SJCRH30 (cell line): Measurements from ENCODE around the gene SLK. TPM values are rescaled to one million over a fixed set of nuclear protein-coding genes. Genes with fewer than 3 reads are reported as not detected.

Experiments used
- DNase-seq, 2 experiments: peaks; one replicate each; pipeline ENCODE4 v3.0.0-alpha.2; 2015 to 2020
- H3K27ac ChIP-seq: fragments of 250-450 bp; sonication (Bioruptor Pico); 2 replicates; pipeline ENCODE4 v1.5.1; 2020; ENCODE audit warnings: mild to moderate bottlenecking, moderate library complexity
- H3K27me3 ChIP-seq: fragments of 250-450 bp; sonication (Bioruptor Pico); 2 replicates; pipeline ENCODE4 v1.5.1; 2020; ENCODE audit warnings: mild to moderate bottlenecking, moderate library complexity
- H3K36me3 ChIP-seq: fragments of 250-450 bp; sonication (Bioruptor Pico); 2 replicates; pipeline ENCODE4 v1.5.1; 2020; ENCODE audit warnings: mild to moderate bottlenecking, moderate library complexity
- H3K4me1 ChIP-seq: fragments of 250-450 bp; sonication (Bioruptor Pico); 2 replicates; pipeline ENCODE4 v1.5.1; 2020; ENCODE audit warnings: mild to moderate bottlenecking, moderate library complexity
- H3K4me3 ChIP-seq: fragments of 250-450 bp; sonication (Bioruptor Pico); 2 replicates; pipeline ENCODE4 v1.5.1; 2020; ENCODE audit warnings: mild to moderate bottlenecking, moderate library complexity
- H3K9me3 ChIP-seq: fragments of 250-450 bp; sonication (Bioruptor Pico); replicated peaks from 2 replicates; pipeline ENCODE4 v1.5.1; 2020; ENCODE audit warnings: mild to moderate bottlenecking, moderate library complexity
- total RNA-seq: library from RNA; depleted of rRNA; stranded (reverse); fragments of >200 nt; shearing (Covaris generic); gene quantifications from 2 replicates; pipeline ENCODE4 v1.2.3, GENCODE V29; 2014; rRNA removed

Gene SLK
- 32.2 and 37.3 TPM in 2 replicates for total RNA-seq

DNA sequence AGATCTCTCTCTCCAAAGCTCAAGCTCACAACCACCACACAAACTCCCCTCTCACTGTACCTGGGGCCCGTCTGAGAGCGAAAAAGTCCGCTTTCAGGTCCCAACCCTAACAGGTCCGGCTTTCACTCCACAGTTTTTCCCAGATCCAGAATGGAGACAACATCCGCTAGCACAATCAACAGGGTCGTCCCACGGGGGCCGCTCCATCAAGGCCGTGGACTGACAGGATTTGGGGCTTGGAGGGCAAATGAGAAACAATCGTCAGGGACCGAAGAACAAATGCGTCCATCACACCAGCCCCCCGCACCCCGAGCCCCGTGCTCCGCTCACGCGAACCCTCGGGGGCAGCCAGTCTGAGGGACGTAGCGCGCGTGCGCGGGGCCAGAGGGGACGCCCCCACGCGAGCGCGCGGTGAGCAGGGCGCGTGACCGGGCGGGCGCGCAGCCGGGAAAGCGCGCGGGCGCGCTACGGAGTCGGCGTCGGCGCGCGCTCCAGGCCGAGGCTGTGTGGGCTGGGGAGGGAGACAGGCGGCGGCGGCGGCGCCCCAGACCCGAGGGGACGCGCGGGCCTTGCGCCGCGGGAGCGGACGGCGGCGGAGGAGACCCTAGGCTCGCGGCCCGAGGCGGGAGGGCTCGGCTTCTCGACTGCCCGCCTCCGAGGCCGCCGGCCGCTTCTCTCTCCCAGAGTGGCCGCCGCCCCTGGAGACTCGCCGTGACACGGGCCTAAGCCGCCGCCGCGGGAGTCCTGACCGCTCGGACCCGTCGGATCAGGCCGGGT, at the start of gene SLK:
Gene SLK, plus strand, starts transcription at position 470 of the 777 bp plus-strand sequence. CDS start 606 bp downstream, outside the sequence.
- Histone ChIP-seq H3K27ac (peak within 1 kb of the TSS; percentile 32; the same call in 1 of the 2 replicates), H3K27me3 (no peaks in the 10 kb centered on the region), H3K36me3 (no peaks in the 10 kb centered on the region), H3K4me1 (no peaks in the 10 kb centered on the region; the same call in 1 of the 2 replicates), H3K4me3 (peak within 1 kb of the TSS; percentile 95), H3K9me3 (no peaks in the 10 kb centered on the region)
- DNase-seq: peak; percentile 80 to 86

DNA sequence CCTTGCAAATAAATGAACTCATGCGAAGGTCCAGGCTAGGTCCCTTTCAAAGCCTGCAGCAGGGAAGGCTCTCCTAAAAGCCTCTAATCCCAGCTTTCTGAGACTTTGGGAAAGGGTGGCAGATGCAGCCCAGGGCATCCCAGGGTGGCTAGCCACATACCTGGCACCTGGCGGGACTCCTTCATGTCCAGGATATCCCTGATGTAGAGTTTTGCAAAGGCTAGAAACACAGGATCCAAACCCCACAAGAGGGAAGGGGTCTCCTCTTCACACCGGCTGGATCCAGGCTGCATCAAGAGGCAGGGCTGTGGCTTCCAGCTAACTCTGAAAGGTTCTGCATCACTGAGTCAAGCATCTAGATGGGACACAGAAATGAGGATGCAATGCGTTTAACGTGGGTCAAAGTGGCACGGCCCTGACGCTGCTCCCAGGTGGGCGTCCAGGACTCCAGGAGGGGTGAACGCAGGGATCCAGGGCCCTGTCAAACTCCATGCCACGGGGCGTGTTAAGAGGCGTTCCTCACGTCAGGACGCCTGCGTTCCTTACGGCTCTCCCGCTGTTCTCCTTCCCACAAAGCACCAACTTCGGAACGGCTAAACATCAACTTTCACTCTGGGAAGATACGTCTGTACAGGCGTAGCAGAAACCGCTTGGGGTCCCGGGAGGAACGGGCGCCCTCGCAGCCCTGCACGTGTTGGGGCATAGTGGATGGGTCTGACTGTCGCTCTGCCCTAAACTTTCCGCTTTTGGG, 49.5 kb upstream of the SLK start:
- peak; percentile 64 to 73 for DNase-seq
- Histone ChIP-seq H3K4me3 (peak overlapping the region; percentile 74), H3K27ac (peak overlapping the region; percentile 75), H3K9me3 (0 out of 2 replicates have a peak, but pooled peaks cover 6% of the 10 kb centered on the region), H3K36me3 (no peaks in the 10 kb centered on the region), H3K27me3 (no peaks in the 10 kb centered on the region), H3K4me1 (peaks cover 7% of the 10 kb centered on the region)

DNA sequence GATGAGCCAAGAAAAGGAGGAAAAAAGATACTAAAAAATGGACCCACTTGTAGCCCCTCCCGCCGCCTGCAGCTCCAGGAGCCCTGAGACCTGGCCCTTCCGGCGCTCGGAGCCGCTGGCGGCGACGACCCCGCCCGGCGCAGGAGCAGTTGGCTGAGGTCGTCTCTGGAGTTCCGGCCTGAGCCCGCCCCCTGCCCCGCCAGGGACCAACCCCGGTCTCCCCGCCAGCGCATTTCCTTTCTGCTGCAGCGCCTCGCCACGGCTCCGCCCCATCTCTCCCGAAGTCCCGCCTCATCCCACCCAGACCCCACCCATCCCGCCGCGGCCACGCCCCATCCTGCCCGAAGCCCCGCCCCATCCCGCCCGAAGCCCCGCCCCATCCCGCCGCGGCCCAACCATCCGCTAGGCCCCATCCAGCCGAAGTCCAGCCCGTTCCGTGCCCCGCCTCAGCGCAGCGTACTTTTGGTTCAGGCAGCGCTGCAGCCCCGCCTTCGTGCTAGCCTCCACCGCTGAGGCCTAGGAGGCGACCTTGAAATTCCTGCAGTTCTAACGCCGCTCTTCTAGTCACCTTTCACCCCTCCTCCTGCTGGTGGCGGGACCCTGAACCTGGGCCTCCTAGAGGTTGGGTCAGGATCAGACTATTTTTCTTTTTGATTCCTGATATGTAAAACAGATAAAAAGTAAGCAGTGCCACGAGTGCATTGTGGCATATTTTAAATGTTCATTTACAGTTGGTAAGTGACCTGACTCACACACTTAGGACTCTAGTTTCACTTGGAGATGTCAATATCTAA, 48.7 kb upstream of the SLK start, which contains the start of gene STN1:
Gene STN1, minus strand, starts transcription at position 132 of the 794 bp plus-strand sequence. CDS start 590 bp downstream, outside the sequence.
- Histone ChIP-seq H3K4me3 (peak within 1 kb of the TSS; percentile 74), H3K4me1 (peaks cover 7% of the 10 kb centered on the region), H3K9me3 (0 out of 2 replicates have a peak, but pooled peaks cover 6% of the 10 kb centered on the region), H3K27ac (peak within 1 kb of the TSS; percentile 75), H3K27me3 (no peaks in the 10 kb centered on the region; the same call in 1 of the 2 replicates), H3K36me3 (no peaks in the 10 kb centered on the region)
- peak; percentile 97 to 98 for DNase-seq

DNA sequence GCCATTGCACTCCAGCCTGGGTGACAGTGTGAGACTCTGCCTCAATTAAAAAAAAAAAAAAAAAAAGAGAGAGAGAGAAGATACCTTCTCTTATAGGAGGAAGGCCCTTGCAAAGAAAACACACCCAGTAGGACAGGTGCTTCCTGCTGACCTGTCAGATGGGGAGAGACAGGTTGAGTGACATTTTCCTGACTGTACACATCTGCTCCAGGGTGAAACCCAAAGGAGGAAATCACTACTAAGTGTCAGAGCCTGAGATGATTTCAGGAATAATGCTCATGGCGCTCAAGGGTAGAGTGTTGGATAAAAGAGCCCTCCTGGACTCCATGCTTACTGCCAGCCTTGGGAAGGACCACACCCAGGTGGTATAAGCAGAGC, 47.3 kb upstream of the SLK start:
- no peaks in the 10 kb centered on the region; the same call in 1 of the 2 replicates for H3K27me3 ChIP-seq
- no peak overlapping the region for H3K27ac ChIP-seq
- 0 out of 2 replicates have a peak, but pooled peaks cover 6% of the 10 kb centered on the region for H3K9me3 ChIP-seq
- H3K4me3 ChIP-seq: no peak overlapping the region
- H3K36me3 ChIP-seq: no peaks in the 10 kb centered on the region
- peaks cover 7% of the 10 kb centered on the region for H3K4me1 ChIP-seq
- DNase-seq: no peak

DNA sequence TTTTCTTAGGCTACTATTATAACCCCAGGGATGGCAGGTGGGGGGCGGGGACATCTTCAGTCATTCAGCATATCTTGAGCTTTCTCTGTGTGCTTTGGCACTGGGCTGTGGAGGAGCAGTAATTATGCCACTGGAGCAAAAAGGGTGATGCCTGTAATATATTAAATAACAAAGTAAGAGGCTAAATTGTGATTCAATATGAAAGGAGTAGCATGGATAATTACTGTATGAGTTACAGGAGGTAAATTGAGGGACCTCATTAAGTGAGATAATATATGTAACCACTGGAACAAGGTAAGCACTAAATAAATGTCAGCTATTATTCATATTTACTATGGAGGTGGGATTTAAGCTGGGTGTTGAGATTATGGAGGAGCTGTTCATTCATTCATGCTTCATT, 45.7 kb upstream of the SLK start:
- Histone ChIP-seq H3K27ac (no peak overlapping the region), H3K36me3 (no peaks in the 10 kb centered on the region), H3K27me3 (no peaks in the 10 kb centered on the region; the same call in 1 of the 2 replicates), H3K4me1 (peaks cover 7% of the 10 kb centered on the region), H3K9me3 (no peaks in the 10 kb centered on the region), H3K4me3 (no peak overlapping the region)
- DNase-seq: no peak

DNA sequence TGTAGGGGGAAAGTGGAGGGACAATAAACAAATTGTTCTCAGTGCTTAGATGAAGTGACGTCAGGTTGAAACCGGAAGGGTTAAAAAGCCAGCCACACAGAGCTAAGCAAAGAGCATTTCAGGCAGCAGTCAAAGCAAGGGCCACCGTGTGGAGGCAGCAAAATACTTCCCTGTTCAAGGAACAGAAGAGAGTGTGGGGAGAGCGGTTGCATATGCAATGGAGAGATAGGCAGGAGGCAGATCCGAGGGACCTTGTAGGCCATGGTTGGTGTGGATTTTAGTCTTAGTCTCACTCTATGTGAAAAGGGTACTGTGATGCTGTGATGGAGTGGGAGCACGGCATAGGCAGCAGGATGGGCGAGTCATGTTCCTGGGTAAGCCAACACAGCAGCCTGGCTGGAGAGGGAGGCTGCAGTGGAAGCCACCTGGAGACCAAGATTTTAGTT, 45.2 kb upstream of the SLK start:
- DNase-seq: peak; percentile 23 to 62

DNA sequence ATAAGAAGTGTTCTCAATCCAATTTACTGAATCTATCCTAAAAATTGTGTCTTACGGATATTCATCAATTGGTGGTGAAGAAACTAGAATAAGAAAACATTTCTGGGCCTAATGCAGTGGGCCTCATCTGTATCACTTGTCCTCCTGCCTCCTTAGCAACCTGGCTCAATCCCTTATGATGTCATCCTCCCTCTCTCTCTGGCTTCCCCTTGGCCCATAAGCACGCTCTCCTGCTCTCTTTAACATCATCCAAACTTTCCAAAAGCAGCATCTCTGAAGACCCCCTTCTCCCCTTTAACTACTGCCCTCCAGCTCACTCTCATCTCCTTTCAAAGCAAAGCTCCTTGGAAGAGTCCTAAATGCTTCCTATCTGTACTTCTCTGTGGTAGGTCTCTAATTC, 44.3 kb upstream of the SLK start:
- H3K4me1 ChIP-seq: peaks cover 7% of the 10 kb centered on the region
- H3K36me3 ChIP-seq: no peaks in the 10 kb centered on the region
- H3K27me3 ChIP-seq: no peaks in the 10 kb centered on the region; the same call in 1 of the 2 replicates
- no peak overlapping the region for H3K4me3 ChIP-seq
- no peaks in the 10 kb centered on the region for H3K9me3 ChIP-seq
- DNase-seq: no peak
- no peak overlapping the region for H3K27ac ChIP-seq

More for the DNA sequence above, 45.2 kb upstream of the SLK start:
- Histone ChIP-seq H3K27me3 (no peaks in the 10 kb centered on the region; the same call in 1 of the 2 replicates), H3K27ac (no peak overlapping the region), H3K36me3 (no peaks in the 10 kb centered on the region), H3K9me3 (no peaks in the 10 kb centered on the region), H3K4me1 (peaks cover 7% of the 10 kb centered on the region), H3K4me3 (no peak overlapping the region)

DNA sequence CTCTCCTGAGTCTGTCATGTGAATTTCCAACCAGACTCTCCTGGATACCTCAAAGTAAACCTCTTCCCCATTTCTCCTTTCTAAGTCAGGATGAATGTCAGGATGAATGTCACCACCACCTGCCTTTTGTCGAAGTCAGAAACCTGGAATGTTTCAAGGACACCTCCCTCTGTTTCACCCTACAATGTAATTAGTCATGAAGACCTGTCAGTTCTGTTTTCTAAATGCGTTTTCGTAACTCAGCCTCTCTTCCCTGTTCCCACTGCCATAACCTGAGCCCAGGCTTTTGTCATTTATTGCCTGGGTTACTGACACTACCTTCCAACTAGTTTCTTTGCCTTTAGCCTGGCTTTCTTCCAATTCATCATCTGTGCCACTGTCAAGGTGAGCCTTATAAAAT, 43.4 kb upstream of the SLK start:
- Histone ChIP-seq H3K9me3 (no peaks in the 10 kb centered on the region), H3K27ac (no peak overlapping the region), H3K36me3 (no peaks in the 10 kb centered on the region), H3K4me1 (peaks cover 6% of the 10 kb centered on the region), H3K27me3 (no peaks in the 10 kb centered on the region; the same call in 1 of the 2 replicates), H3K4me3 (no peak overlapping the region)
- no peak for DNase-seq

DNA sequence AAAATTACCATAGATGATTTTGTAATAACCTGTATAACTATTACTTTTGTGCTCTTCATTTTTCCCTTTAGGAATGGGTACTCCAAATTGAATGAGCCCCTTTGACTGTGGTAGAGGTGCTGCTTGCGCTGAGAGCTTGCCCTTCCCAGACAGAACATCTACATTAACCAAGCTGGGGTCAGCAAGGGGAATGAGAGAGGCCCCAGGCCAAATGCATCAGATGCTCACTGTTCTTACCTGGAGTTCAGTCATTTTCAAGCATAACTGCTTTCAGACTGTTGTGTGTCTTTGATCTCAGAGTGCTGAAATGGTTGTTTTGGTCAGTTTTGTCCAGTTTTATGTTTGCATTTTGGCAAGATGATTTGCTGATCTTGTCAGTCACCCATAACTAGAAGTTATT, 41.3 kb upstream of the SLK start:
- DNase-seq: no peak
- no peaks in the 10 kb centered on the region for H3K9me3 ChIP-seq
- H3K4me3 ChIP-seq: no peak overlapping the region
- H3K27me3 ChIP-seq: no peaks in the 10 kb centered on the region; the same call in 1 of the 2 replicates
- H3K36me3 ChIP-seq: no peaks in the 10 kb centered on the region
- no peak overlapping the region for H3K27ac ChIP-seq
- H3K4me1 ChIP-seq: peaks cover 6% of the 10 kb centered on the region

DNA sequence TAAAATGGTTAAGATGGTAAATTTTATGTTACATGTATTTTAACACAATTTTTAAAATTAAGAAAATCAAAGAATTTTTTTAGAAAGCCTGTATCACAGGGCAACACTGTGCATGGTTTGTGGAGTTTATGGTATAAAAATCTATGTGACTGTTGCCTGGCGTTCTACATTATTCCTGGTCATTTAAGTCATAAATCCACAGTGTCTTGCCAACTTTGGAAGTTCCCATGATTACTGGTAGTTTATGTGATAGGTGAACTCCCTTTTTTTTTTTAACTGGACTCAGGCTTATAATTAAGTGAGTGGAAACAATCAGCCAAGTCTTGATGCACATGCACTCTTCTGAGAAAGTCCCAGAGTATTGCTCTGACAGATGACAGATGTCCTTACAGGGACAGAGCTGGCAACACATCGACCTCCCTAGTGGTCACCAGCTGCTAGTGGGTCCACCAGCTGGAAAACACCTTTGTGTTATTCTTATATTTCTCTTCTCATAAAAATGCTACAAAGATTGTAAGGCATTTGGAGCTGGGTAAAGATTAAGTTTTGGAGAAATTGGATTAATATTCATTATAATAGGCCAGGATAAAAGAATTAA, 40.1 kb upstream of the SLK start:
- no peak overlapping the region for H3K27ac ChIP-seq
- no peaks in the 10 kb centered on the region; the same call in 1 of the 2 replicates for H3K27me3 ChIP-seq
- H3K36me3 ChIP-seq: no peaks in the 10 kb centered on the region
- no peak overlapping the region for H3K4me3 ChIP-seq
- no peaks in the 10 kb centered on the region for H3K9me3 ChIP-seq
- peaks cover 6% of the 10 kb centered on the region for H3K4me1 ChIP-seq
- DNase-seq: no peak

DNA sequence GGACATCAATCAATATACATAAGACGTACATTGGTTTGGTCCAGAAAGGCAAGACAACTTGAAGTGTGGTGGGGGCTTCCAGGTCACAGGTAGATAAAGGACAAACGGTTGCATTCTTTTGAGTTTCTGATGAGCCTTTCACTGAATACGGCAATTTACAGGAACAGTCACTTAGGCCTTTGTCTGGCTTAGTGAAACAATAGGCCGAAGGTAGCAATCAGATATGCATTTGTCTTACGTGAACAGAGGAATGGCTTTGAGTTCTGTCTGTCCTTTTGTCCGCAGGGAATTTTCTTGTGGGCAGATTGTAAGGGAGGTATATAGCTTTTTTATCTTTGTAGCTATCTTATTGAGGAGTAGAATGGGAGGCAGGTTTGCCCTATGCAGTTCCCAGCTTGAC, 38.2 kb upstream of the SLK start:
- Histone ChIP-seq H3K4me3 (no peak overlapping the region), H3K4me1 (peaks cover 17% of the 10 kb centered on the region), H3K27ac (no peak overlapping the region), H3K36me3 (no peaks in the 10 kb centered on the region), H3K9me3 (no peaks in the 10 kb centered on the region), H3K27me3 (no peaks in the 10 kb centered on the region; the same call in 1 of the 2 replicates)
- no peak for DNase-seq

DNA sequence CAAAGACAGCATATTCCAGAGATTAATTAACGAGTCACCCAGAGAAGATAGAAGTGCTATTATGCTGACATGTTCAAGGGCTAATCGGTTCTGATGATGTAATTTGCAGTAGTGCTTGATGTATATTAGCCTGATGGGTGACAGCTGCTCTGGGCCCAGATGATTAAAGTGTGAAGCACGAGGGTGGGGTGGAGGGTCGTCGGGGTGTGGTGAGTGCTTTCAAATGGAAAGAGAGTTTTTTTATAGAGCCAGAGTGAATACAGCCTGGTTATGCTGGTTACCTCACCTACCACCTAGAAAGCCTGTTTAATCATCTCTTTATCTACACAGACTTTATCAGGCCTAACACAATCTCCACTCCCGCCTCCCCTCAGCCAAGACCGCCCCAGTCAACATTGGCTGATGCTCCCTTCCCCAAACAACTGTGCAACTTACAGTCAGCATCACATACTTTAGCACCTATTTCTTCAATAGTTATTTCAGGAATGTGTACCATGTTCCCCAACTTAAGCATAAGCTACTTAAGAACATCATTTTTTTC, 37.5 kb upstream of the SLK start:
- Histone ChIP-seq H3K27ac (no peak overlapping the region), H3K4me3 (no peak overlapping the region)
- DNase-seq: no peak

DNA sequence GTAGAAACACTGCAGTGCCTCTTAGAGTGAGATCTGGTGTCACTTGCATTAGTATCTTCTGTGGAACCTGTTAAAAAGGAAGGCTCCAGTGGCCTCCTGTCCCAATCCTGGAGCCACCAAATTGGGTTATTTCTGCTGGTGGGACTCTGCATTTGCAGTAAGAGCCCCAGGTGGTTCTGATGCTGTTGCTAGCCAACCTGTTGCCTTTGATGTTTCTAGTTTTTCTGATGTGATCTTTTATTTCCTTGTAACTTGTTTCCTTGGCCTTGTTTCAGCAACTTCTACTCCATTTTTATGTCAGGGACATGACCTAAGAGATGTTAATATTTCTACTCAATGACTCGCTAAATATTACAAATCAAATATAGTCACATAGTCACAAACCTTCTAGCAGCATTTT, 36.5 kb upstream of the SLK start:
- Histone ChIP-seq H3K36me3 (no peaks in the 10 kb centered on the region), H3K27ac (no peak overlapping the region), H3K4me3 (no peak overlapping the region), H3K27me3 (no peaks in the 10 kb centered on the region), H3K9me3 (no peaks in the 10 kb centered on the region), H3K4me1 (peaks cover 20% of the 10 kb centered on the region)
- no peak for DNase-seq

More for the DNA sequence above, 37.5 kb upstream of the SLK start:
- Histone ChIP-seq H3K9me3 (no peaks in the 10 kb centered on the region), H3K27me3 (no peaks in the 10 kb centered on the region), H3K4me1 (peaks cover 18% of the 10 kb centered on the region), H3K36me3 (no peaks in the 10 kb centered on the region)

DNA sequence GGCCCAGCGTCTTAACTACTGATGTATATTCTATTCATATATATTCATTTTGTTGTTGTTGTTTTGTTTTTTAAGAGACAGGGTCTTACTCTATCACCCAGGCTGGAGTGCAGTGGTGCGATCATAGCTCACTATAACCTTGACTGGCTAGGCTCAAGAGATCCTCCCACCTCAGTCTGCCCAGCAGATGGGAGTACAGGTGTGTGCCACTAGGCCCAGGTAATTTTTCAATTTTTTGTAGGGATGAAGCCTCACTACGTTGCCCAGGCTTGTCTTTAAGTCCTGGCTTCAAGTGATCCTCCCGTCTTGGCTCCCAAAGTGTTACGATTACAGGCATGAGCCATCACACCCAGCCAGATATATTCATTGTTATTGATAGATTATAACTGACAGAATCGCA, 36.1 kb upstream of the SLK start:
- no peaks in the 10 kb centered on the region for H3K9me3 ChIP-seq
- no peak overlapping the region for H3K27ac ChIP-seq
- H3K36me3 ChIP-seq: no peaks in the 10 kb centered on the region
- DNase-seq: no peak
- H3K4me1 ChIP-seq: peaks cover 24% of the 10 kb centered on the region
- H3K27me3 ChIP-seq: no peaks in the 10 kb centered on the region
- no peak overlapping the region for H3K4me3 ChIP-seq
